Adipocyte (in vitro differentiated cells): Measurements from ENCODE around the gene SLC26A6.

ENCODE experiments used
- DNase-seq: peaks from one replicate; pipeline ENCODE4 v3.0.0-alpha.2; 2015; ENCODE audit warnings: low read depth
- H3K27me3 ChIP-seq: replicated peaks from 2 replicates; pipeline ENCODE4 v1.7.0; 2013; ENCODE audit warnings: mild to moderate bottlenecking, low read length, moderate library complexity; ENCODE audit not compliant: control insufficient read depth, insufficient read depth
- H3K36me3 ChIP-seq: 2 replicates; pipeline ENCODE4 v1.7.0; 2013; ENCODE audit warnings: low read length, mild to moderate bottlenecking, moderate library complexity; ENCODE audit not compliant: control insufficient read depth, insufficient read depth, severe bottlenecking
- H3K4me1 ChIP-seq: 2 replicates; pipeline ENCODE4 v1.7.0; 2013; ENCODE audit warnings: mild to moderate bottlenecking, low read length, moderate library complexity; ENCODE audit not compliant: control insufficient read depth, insufficient read depth
- H3K4me3 ChIP-seq: 2 replicates; pipeline ENCODE4 v1.7.0; 2013; ENCODE audit warnings: mild to moderate bottlenecking, low read length, moderate library complexity
- H3K9ac ChIP-seq: 2 replicates; pipeline ENCODE4 v1.7.0; 2013; ENCODE audit warnings: mild to moderate bottlenecking, low read length, moderate library complexity
- H3K9me3 ChIP-seq: 2 replicates; pipeline ENCODE4 v1.7.0; 2013; ENCODE audit warnings: mild to moderate bottlenecking, low read length, moderate library complexity; ENCODE audit not compliant: control insufficient read depth

Gene SLC26A6, protein sequence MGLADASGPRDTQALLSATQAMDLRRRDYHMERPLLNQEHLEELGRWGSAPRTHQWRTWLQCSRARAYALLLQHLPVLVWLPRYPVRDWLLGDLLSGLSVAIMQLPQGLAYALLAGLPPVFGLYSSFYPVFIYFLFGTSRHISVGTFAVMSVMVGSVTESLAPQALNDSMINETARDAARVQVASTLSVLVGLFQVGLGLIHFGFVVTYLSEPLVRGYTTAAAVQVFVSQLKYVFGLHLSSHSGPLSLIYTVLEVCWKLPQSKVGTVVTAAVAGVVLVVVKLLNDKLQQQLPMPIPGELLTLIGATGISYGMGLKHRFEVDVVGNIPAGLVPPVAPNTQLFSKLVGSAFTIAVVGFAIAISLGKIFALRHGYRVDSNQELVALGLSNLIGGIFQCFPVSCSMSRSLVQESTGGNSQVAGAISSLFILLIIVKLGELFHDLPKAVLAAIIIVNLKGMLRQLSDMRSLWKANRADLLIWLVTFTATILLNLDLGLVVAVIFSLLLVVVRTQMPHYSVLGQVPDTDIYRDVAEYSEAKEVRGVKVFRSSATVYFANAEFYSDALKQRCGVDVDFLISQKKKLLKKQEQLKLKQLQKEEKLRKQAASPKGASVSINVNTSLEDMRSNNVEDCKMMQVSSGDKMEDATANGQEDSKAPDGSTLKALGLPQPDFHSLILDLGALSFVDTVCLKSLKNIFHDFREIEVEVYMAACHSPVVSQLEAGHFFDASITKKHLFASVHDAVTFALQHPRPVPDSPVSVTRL

GRCh38 chr3:48635222-48636021, at the start of gene SLC26A6:
Gene SLC26A6, minus strand, starts transcription at chr3:48635461. Its CDS starts 68 bp downstream, at chr3:48635393.
- H3K9ac ChIP-seq, result peak within 1 kb of the TSS; percentile 98
- H3K36me3 ChIP-seq, result peaks cover 33% of the 10 kb centered on the region
- no peaks in the 10 kb centered on the region for H3K27me3 ChIP-seq
- H3K4me1 ChIP-seq, result peaks cover 30% of the 10 kb centered on the region
- H3K9me3 ChIP-seq, result no peaks in the 10 kb centered on the region
- H3K4me3 ChIP-seq, result peak within 1 kb of the TSS; percentile 96
- DNase-seq, result peak; percentile 99

DNA sequence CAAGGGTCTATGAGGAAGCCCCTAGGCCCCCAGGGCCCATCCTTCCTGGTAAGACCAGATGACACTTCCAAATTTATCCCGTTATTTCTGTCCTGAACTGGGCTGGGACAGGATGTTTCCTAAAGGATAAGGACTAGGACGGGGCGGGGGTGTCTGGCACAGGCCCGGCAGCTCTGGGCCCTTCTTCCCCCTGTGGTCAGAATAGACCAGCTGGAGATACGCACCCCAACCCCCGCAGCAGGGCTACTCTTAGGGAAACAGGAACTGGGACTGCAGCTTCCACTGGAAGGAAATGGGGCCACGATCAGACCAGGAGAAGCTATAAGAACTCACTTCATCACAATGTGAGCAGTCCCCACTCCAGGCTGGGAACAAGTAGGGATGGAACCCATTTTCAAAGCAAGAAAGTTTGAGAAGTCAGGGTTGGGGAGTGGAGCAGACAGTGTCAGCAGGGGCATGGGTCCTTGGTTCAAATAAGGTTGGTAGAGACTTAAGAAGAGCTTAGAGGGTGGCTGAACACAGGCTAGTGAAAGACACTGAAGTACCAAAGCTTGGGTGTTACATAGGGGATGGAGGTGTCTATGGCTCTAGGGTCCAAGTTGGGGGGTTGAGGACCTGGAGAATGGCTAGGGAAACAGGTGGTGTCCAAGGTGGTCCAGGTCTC, 49.4 kb upstream of the SLC26A6 start:
- H3K36me3 ChIP-seq, result peaks cover 51% of the 10 kb centered on the region
- H3K27me3 ChIP-seq, result no peaks in the 10 kb centered on the region

DNA sequence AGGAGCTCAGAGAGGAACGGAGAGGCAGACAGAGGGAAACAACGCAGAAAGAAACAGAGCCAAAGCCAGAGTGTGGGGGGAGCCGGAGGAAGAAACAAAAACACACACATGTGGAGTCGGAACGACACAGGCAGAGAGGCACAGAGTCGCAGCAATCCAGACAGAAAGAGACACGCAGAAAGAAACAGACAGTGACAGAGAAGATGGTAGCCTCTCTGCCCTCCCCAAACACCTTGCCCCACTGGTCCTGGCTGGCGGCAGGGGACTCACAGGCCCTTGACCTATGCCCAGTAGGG, 48.7 kb upstream of the SLC26A6 start:
- Histone ChIP-seq H3K9ac (peak overlapping the region; percentile 66), H3K4me1 (peaks cover 19% of the 10 kb centered on the region), H3K9me3 (no peaks in the 10 kb centered on the region), H3K27me3 (no peaks in the 10 kb centered on the region), H3K36me3 (peaks cover 51% of the 10 kb centered on the region), H3K4me3 (peak overlapping the region; percentile 93)
- DNase-seq, result no peak

More for the DNA sequence above, 49.4 kb upstream of the SLC26A6 start:
- Histone ChIP-seq H3K9ac (peak overlapping the region; percentile 66), H3K4me1 (peaks cover 19% of the 10 kb centered on the region), H3K4me3 (peak overlapping the region; percentile 93), H3K9me3 (no peaks in the 10 kb centered on the region)
- peak; percentile 25 for DNase-seq

- Histone ChIP-seq H3K4me1 (peaks cover 19% of the 10 kb centered on the region), H3K36me3 (peaks cover 50% of the 10 kb centered on the region)
These were observed 47.5 kb upstream of the SLC26A6 start for GRCh38 chr3:48682786-48683185.

DNA sequence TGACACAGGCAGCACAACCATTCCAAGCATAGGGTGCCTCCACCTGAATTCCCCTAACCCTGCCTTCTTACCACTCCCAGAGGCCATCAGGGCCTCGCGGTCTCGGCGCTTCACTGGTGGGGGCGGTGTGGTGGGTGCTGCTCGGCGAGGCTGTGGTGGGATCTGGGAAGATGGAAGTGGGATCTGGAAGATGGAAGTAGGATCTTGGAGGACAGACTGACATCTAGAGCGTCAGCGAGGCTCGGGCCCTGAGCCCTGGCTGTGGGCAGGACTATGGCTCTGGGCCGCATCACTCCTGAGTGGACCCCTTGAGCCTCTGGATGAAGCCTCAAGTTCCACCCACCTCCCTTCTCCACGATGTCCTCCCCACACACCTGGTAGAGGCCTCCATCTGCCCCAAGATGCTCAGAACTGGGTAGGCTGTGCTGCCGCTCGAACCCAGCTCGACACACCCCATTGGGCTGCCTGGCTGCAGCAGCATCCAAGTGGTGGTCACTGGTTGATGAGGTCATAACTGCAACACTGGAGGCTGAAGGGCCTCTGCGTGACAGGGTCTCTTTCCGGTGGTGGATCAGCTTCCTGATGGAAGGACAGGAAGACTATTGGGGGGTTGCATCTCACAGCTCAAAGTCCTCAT, 46.8 kb upstream of the SLC26A6 start:
- no peak for DNase-seq
- H3K36me3 ChIP-seq, result peaks cover 48% of the 10 kb centered on the region

More at GRCh38 chr3:48682786-48683185, 47.5 kb upstream of the SLC26A6 start:
- DNase-seq, result no peak
- Histone ChIP-seq H3K27me3 (no peaks in the 10 kb centered on the region), H3K4me3 (no peak overlapping the region), H3K9me3 (no peaks in the 10 kb centered on the region), H3K9ac (no peak overlapping the region)

DNA sequence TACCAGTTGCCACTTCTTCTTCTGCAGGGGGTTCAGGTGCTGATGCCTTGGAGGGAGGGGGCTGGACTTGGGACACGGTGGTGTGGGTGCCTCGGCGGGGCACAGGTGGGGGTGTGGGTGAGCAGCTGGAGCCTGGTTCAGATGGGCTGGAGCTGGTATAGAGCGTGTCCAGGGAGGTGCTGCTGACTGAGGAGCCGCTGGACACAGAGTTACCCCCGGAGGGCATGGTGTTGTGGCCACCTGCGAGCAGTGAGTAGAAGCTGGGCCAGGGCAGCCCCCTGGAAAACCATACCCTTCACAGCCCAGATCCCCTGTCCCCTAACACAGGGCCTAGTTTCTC, 46.2 kb upstream of the SLC26A6 start:
- Histone ChIP-seq H3K27me3 (no peaks in the 10 kb centered on the region), H3K36me3 (peaks cover 47% of the 10 kb centered on the region), H3K9ac (no peak overlapping the region), H3K4me1 (peaks cover 19% of the 10 kb centered on the region), H3K9me3 (no peaks in the 10 kb centered on the region), H3K4me3 (no peak overlapping the region)
- no peak for DNase-seq

More for the DNA sequence above, 46.8 kb upstream of the SLC26A6 start:
- H3K4me1 ChIP-seq, result peaks cover 19% of the 10 kb centered on the region
- no peaks in the 10 kb centered on the region for H3K9me3 ChIP-seq
- no peaks in the 10 kb centered on the region for H3K27me3 ChIP-seq
- H3K4me3 ChIP-seq, result no peak overlapping the region
- no peak overlapping the region for H3K9ac ChIP-seq

DNA sequence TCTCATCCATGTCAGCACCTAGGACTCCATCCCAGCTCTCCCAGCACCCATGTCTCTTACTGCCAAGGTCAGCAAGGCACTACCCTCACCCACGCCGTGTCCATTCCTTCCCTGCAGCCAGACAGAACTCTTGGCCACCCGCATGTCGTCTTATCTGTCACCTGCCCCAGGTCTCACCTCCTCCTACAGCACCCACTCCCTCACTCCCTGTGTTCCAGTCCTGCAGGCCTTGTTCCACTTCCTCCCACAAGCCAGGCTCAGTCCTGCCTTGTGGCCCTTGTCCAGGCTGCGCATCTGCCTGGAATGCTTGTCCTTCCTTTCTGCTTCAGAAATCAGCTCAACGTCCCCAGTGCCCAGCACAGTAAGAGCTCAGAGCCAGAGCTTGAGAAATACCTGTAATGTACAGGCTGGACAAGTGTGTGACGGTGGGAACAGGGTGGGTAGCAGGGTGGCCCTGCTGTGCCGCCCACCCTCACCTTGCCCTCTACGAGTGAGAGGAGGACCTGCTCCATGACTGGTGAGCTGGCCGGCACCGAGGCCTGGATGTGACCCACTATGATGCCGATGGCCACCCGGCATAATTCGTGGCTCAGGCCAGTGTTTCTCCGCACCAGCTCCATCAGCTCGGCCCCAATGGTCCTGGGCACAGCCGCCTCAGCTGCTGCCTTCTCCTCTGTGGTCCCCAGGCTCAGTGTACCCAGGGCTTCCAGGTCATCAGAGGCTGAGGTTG, 45.7 kb upstream of the SLC26A6 start:
- no peak for DNase-seq
- no peak overlapping the region for H3K4me3 ChIP-seq
- H3K9me3 ChIP-seq, result no peaks in the 10 kb centered on the region
- H3K27me3 ChIP-seq, result no peaks in the 10 kb centered on the region
- peaks cover 52% of the 10 kb centered on the region for H3K36me3 ChIP-seq
- H3K9ac ChIP-seq, result no peak overlapping the region
- H3K4me1 ChIP-seq, result peaks cover 19% of the 10 kb centered on the region

GRCh38 chr3:48679411-48680391, 44.4 kb upstream of the SLC26A6 start:
- Histone ChIP-seq H3K36me3 (peaks cover 60% of the 10 kb centered on the region), H3K4me3 (no peak overlapping the region), H3K4me1 (peaks cover 16% of the 10 kb centered on the region), H3K27me3 (no peaks in the 10 kb centered on the region), H3K9ac (no peak overlapping the region), H3K9me3 (no peaks in the 10 kb centered on the region)
- DNase-seq, result no peak

DNA sequence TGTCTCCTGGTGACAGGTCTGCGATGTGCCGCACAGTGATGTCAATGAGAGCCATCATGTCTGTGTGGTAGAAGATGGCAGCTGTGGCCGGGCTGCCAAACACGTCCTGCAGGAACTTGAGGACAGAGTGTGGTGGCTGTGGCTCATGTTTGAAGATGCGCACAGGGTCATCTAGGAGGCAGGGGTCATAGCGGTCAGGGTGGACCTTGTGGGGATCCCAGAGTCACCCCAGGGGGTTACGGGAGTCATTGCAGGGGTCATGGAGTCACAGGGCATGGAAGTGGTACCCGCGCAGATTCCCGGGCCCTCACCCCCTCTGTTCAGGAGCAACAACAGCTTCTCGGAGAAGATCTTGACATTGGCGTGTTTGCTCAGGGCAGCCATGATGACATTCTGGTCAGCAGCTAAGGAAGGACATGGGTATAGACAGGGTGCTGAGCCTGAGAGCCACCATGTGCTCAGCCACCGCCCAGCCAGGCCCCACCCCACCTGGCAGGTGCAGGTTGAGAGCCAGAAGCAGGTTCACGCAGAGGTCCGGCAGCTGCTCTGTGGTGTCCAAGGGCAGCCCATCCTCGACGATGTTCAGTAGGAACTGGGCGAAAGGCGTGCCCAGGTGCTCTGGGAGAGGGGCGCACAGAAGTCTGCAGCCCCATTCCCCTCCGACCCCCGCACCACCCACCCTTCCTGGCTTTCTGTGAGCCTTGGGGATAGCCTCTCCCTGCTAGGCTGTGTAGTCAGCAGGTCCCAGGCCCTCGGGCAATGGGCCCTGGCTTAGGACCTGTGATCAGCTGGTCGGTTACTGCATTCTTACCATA, 43.5 kb upstream of the SLC26A6 start:
- Histone ChIP-seq H3K36me3 (peaks cover 66% of the 10 kb centered on the region), H3K9ac (no peak overlapping the region), H3K9me3 (no peaks in the 10 kb centered on the region), H3K4me1 (peaks cover 7% of the 10 kb centered on the region), H3K4me3 (no peak overlapping the region), H3K27me3 (no peaks in the 10 kb centered on the region)
- DNase-seq, result no peak
